NCI-H1048 (cell line): ENCODE measurements around the gene BMS1.
A peak's percentile ranks its signal among the peaks of the same experiment; 100 is the strongest.
"Not testable (repeated sequence)": the region's sequence is repeated elsewhere in the genome, so short reads cannot be mapped to it uniquely, and the experiment has no call there.

Experiments
- DNase-seq: peaks from one replicate; lab custom pipeline; 2025; lab: John Stamatoyannopoulos, UW

The BMS1 gene, protein sequence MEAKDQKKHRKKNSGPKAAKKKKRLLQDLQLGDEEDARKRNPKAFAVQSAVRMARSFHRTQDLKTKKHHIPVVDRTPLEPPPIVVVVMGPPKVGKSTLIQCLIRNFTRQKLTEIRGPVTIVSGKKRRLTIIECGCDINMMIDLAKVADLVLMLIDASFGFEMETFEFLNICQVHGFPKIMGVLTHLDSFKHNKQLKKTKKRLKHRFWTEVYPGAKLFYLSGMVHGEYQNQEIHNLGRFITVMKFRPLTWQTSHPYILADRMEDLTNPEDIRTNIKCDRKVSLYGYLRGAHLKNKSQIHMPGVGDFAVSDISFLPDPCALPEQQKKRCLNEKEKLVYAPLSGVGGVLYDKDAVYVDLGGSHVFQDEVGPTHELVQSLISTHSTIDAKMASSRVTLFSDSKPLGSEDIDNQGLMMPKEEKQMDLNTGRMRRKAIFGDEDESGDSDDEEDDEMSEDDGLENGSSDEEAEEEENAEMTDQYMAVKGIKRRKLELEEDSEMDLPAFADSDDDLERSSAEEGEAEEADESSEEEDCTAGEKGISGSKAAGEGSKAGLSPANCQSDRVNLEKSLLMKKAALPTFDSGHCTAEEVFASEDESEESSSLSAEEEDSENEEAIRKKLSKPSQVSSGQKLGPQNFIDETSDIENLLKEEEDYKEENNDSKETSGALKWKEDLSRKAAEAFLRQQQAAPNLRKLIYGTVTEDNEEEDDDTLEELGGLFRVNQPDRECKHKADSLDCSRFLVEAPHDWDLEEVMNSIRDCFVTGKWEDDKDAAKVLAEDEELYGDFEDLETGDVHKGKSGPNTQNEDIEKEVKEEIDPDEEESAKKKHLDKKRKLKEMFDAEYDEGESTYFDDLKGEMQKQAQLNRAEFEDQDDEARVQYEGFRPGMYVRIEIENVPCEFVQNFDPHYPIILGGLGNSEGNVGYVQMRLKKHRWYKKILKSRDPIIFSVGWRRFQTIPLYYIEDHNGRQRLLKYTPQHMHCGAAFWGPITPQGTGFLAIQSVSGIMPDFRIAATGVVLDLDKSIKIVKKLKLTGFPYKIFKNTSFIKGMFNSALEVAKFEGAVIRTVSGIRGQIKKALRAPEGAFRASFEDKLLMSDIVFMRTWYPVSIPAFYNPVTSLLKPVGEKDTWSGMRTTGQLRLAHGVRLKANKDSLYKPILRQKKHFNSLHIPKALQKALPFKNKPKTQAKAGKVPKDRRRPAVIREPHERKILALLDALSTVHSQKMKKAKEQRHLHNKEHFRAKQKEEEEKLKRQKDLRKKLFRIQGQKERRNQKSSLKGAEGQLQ

DNA sequence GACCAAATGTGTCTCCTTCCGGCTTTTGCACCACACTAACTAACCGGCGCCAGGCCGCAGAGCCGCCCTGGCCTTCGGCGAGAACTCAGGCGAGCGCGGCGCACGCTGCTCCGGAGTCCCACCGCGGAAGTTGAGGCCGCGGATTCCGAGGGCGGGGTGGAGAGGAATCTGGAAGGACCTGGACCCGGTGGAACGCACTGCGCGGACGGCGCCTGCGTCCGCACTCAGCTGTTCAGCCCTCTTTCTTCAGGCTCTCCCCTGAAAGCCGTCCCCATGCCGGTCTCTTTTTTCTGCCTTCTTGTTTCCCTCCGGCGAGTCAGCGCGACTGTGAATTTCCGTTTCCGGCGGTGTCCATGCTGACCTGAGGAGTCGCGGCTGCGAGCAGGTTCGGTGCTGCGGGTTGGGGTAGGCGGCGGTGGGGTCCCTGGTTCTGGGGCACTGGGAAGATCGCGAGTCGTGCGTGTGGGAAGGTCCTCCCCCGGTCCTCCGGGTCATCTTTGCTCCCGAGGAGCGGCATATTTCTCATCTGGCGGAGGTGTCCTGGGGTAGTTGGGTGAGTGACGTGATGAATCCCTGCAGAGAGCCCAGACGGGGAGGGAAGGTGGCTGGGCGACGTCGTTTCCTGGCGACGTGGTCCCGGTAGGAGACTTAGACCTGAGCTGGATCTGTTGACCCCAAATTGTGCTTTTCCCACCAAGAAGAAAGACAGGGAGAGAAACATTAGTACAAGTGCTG is at the start of gene BMS1:
BMS1 (plus strand) TSS at position 350 of the 735 bp plus-strand sequence. CDS start 1,600 bp downstream, outside the sequence.
- peak; percentile 82 for DNase-seq

DNA sequence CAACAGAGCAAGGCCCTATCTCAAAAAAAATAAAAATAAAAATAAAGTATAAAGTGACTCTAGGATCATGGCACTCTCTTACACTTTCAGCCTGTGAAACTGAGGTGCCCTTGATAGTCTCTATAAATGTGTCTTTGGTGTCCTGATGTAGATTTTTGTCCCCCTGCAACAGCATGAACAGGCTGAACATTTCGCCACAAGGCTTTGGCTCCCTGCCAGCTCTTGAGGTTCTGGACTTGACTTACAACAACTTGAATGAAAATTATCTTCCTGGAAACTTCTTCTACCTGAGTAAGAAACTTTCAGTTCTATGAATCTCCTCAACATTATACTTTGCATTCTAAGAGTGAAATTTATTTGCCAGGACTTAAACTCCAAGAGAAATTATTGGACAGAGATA is 48.1 kb upstream of the BMS1 start:
- DNase-seq, result no peak

- no peak for DNase-seq
Observed at GRCh38 chr10:42738679-42739078, 43.9 kb upstream of the BMS1 start.

GRCh38 chr10:42741536-42741935 is 41.1 kb upstream of the BMS1 start:
- DNase-seq, result not testable (repeated sequence)

DNA sequence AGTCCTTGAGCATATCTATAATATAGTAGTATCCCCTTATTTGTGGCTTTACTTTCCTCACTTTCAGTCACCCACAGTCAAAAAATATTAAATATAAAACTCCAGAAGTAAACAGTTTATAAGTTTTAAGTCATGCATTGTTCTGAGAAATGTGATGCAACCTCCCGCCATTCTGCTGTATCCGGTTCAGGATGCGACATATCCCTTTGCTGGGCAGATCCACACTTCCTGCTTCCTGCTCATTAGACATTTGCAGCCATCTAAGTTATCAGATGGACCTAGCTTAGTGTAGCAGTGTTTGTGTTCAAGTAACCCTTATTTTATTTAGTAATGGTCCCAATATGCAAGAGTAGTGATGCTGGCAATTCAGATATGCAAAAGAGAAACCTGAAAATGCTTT is 38.9 kb upstream of the BMS1 start:
- DNase-seq, result no peak

- DNase-seq, result no peak
Observed at GRCh38 chr10:42744134-42744701, 38.4 kb upstream of the BMS1 start.

GRCh38 chr10:42753126-42753506 is 29.5 kb upstream of the BMS1 start:
- no peak for DNase-seq

GRCh38 chr10:42753507-42754154 is 29.0 kb upstream of the BMS1 start:
- no peak for DNase-seq

GRCh38 chr10:42754155-42755027 is 28.2 kb upstream of the BMS1 start:
- DNase-seq, result no peak

- DNase-seq, result no peak
Observed at GRCh38 chr10:42755028-42755451, 27.6 kb upstream of the BMS1 start.

DNA sequence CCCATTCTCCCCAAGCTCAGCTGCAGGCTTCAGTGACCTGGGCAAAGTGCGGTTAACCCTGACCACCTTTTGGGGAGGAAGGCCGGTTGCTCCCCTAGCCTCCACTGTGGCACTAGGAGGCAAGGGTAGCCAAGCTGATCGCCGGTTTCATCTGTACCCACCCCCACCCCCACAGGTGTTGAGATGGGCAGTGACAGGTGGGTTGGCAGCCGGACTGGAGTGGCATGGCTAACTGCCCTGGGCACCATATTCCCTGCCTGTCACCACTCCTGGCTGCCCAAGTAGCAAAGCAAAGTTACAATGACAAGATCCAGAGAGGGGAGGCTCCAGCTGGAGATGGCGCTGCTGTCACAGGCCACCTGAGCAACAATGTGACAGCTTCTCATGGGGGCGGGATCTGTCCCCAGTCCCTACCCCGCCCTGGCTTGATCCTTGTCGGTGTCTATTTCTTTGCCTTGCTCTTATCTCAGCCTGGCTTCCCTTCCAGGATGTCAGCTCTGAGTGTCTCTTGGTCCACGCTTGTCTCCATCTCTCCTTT is 27.0 kb upstream of the BMS1 start:
- no peak for DNase-seq

DNA sequence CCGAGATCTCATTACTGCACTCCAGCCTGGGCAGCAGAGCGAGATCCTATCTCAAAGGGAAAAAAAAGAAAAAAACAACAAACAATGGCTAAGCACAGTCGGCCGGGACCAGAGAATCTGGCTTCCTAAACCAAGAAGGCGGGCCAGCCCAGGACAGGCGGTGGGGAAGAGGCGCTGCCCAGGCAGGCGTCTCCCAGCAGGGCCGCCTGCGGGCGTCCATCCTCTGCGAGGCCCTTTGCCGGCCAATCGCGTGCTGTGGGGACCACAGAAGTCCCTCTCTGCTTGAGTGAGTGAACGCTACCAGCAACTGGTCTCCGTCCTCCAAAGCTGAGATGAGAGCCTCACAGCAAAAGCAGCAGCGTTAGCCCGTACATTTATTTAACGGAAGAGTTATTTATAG is 14.7 kb upstream of the BMS1 start:
- DNase-seq, result no peak

DNA sequence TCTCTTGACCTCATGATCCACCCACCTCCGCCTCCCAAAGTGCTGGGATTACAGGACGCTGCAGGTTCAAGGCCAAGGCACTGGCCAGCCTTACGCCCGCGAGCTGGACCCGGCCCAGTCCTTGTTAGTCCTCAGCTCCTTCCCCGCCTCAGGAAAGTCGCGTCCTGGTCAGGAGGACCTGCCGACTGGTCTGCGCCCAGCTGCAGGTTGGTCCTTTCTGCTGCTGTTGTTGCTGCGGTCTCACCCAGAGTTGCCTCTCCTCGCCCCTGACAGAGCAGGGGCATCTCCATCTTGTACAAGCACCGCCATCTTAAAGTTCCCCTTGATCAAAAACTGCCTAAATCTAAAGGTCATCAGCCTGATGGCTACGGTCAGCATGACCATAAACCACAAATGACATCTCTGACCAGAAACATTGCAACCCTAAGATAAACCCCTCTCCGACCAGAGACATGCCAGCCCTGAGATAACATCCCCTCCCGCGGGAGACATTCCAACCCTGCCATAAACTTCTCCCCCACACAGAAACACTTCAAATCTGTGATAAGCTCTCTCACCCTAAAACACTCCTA is 13.9 kb upstream of the BMS1 start:
- DNase-seq, result no peak

- DNase-seq, result no peak
Observed at GRCh38 chr10:42769173-42769572, 13.4 kb upstream of the BMS1 start.

- no peak for DNase-seq
Observed at GRCh38 chr10:42769673-42770072, 12.9 kb upstream of the BMS1 start.

- DNase-seq, result no peak
Observed at GRCh38 chr10:42776681-42777080, 5.9 kb upstream of the BMS1 start.

DNA sequence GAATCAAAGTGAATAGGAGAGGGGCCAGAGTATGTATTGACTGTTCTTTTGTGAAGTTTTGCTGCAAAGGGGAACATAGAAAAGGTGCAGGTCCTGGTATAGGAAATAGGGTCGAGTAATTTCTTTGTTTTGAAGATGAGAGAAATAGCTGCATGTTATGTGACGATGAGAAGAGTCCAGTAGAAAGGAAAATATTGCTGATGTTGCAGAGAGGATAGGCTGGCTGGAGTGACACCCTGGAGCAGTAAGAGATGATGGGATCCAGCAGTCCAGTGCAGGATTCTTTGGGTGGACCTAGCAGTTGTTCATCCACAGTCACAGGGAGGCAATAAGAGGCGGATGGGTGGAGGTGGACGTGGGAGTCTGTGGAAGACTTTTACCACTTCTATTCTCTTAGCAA is 2.1 kb upstream of the BMS1 start:
- DNase-seq, result no peak

DNA sequence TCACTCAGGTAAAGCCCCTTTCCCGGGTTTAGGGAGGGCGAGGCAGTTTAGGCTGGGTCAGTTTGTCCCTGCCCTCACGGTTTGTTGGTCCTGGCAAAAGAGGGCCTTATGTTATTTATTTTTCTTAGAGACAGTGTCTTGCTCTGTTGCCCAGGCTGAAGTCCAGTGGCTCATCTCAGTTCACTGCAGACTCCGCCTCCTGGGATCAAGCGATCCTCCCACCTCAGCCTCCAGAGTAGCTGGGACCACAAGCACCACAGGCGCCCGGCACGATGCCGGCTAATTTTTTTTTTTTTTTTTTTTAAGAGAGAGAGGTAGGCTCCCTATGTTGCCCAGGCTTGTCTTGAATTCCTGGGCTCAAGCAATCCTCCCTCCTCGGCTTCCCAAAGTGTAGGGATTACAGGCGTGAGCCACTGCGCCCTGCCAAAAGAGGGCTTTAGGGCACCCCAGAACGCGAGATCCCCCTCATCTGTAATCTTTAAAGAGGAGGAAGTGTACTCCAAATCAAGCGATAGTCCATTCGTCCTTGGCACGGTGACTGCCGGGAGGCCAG is 626 bp upstream of the BMS1 start:
- DNase-seq, result no peak

DNA sequence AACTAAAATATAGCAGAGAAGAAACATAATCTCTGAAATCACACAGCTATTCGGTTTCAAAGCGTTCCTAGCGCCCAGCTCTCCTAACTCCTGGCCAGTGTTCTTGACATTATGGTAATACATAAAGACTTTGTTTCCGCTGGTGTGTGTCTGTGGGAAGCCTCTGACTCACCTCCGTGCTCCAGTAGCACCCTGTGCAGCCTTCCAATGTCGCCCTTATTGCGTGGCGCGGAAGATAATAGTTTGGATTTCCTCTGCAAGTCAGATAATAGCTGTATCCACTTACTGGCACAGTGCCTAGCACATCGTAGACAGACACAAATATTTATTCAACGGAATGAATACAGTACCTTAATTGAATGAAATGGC is 570 bp downstream of the BMS1 start:
- DNase-seq, result no peak
